ENCODE results near the gene NTNG2.

- TF ChIP-seq, protein P1, sequence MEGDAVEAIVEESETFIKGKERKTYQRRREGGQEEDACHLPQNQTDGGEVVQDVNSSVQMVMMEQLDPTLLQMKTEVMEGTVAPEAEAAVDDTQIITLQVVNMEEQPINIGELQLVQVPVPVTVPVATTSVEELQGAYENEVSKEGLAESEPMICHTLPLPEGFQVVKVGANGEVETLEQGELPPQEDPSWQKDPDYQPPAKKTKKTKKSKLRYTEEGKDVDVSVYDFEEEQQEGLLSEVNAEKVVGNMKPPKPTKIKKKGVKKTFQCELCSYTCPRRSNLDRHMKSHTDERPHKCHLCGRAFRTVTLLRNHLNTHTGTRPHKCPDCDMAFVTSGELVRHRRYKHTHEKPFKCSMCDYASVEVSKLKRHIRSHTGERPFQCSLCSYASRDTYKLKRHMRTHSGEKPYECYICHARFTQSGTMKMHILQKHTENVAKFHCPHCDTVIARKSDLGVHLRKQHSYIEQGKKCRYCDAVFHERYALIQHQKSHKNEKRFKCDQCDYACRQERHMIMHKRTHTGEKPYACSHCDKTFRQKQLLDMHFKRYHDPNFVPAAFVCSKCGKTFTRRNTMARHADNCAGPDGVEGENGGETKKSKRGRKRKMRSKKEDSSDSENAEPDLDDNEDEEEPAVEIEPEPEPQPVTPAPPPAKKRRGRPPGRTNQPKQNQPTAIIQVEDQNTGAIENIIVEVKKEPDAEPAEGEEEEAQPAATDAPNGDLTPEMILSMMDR (conservative IDR thresholded peaks at IDR 0.05 in 1 of 2, IDR thresholded peaks at IDR 0.05 in 1 of 2; ENCODE audit: extremely low read depth in 1 of 2, insufficient read depth in 1 of 2, low read depth in 1 of 2, low read length in 2 of 2) = no peak
- no peak for TF ChIP-seq EZH2 (IDR thresholded peaks at IDR 0.05; ENCODE audit: borderline replicate concordance, low read length)
Observed at GRCh38 chr9:132232522-132232921, 70.7 kb downstream of the NTNG2 start.
